ENCODE results near the gene TNS2. TPM values are rescaled to one million over a fixed set of nuclear protein-coding genes. Genes with fewer than 3 reads are reported as not detected.

Gene TNS2
- total and polyA plus RNA-seq, 2 of the 13 experiments (the other 11 are each of a cell fraction or from before 2014, with no cell fraction given), result 8.9 to 20.4 TPM

GRCh38 chr12:53099071-53099882 is 49.4 kb downstream of the TNS2 start (continued):
- TF ChIP-seq NCOA2 (CRISPR knock-in tag; IDR thresholded peaks at IDR 0.05), result peak; percentile 34; the same call in 1 of the 2 replicates
- no peak for TF ChIP-seq ZNF547 (CRISPR knock-in tag; IDR thresholded peaks at IDR 0.05)
- TF ChIP-seq ZBTB39 (CRISPR knock-in tag; IDR thresholded peaks at IDR 0.05), result no peak
- TF ChIP-seq SIX4 (CRISPR knock-in tag; IDR thresholded peaks at IDR 0.05), result no peak
- TF ChIP-seq ZNF580 (CRISPR knock-in tag; IDR thresholded peaks at IDR 0.05; ENCODE audit: borderline replicate concordance, low read depth), result peak; percentile 57; the same call in 1 of the 2 replicates
- no peak for TF ChIP-seq ZNF496 (CRISPR knock-in tag; IDR thresholded peaks at IDR 0.05; ENCODE audit: insufficient replicate concordance)
- TF ChIP-seq ZNF280D (CRISPR knock-in tag; IDR thresholded peaks at IDR 0.05), result no peak
- no peak for TF ChIP-seq SETDB1 (CRISPR knock-in tag; IDR thresholded peaks at IDR 0.05; ENCODE audit: borderline replicate concordance)
- TF ChIP-seq ZSCAN20 (CRISPR knock-in tag; IDR thresholded peaks at IDR 0.05; ENCODE audit: borderline replicate concordance), result no peak
- no peak for TF ChIP-seq REL (CRISPR knock-in tag; conservative IDR thresholded peaks at IDR 0.05)
- TF ChIP-seq ARID5B (CRISPR knock-in tag; IDR thresholded peaks at IDR 0.05), result peak; percentile 63
- TF ChIP-seq ETV5 (CRISPR knock-in tag; IDR thresholded peaks at IDR 0.05; ENCODE audit: borderline replicate concordance), result peak; percentile 90
- TF ChIP-seq FOXA3 (CRISPR knock-in tag; IDR thresholded peaks at IDR 0.05), result peak; percentile 42; the same call in 1 of the 2 replicates
- TF ChIP-seq TFDP1 (CRISPR knock-in tag; IDR thresholded peaks at IDR 0.05; ENCODE audit: borderline replicate concordance), result no peak
- peak; percentile 9; the same call in 1 of the 2 replicates for TF ChIP-seq ZNF788 (CRISPR knock-in tag; IDR thresholded peaks at IDR 0.05; ENCODE audit: borderline replicate concordance)
- no peak for TF ChIP-seq ATF2 (CRISPR knock-in tag; IDR thresholded peaks at IDR 0.05)

All from HepG2 (cell line).